ENCODE results near the gene UBL4A.
"Not testable (repeated sequence)": the region's sequence is repeated elsewhere in the genome, so short reads cannot be mapped to it uniquely, and the experiment has no call there.

Gene UBL4A

DNA sequence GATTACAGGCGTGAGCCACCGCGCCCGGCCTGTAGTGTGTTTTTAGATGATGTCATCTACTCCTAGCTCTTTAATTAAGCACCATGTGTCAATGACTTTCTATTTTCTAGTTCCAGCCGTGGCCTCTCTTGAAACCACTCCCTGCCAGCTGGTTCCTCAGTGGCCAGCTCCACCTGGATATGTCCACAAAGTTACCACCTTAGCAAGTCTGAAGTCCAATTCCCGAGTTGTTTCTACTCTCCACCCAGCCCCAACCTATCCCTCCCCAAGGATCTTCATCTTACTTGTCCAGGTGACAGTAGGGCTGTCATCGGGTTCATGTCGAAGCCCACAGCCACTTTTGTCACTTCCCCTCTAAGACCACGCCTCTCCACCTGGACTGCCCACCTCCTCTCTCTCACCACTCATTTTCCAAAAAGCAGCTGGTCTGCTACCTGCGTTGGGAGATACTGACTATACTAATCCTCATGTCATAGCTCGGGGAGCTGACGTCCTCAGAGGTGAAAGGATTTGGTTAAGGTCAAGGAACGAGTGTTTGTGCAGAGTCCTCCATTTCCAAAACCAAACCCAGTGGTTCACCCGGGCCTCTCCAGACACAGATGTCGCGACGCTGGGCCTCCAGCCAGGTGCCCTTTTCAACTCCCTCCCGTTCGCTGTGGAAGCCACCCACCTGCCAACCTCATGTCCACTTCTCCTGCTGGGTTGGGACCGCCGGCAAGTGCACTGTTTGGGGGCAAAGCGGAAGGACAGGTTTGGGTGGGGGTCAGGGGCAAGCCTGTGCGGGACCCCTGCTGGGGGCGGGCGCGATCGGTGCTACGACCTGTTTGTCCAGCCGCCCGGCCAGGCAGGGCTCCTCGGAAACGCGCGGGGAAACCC, 28.9 kb upstream of the UBL4A start:
- Mint-ChIP-seq H3K4me3 (peak overlapping the region; percentile 81), H3K27ac (peak overlapping the region; percentile 84), H3K36me3 (peaks cover 13% of the 10 kb centered on the region), H3K4me1 (peaks cover 16% of the 10 kb centered on the region), H3K9me3 (no peaks in the 10 kb centered on the region)
- ATAC-seq (peak; percentile 22), DNase-seq (ENCODE audit: low spot score in 2 of 2) (peak in 1 of 2 donors; percentile 54)

DNA sequence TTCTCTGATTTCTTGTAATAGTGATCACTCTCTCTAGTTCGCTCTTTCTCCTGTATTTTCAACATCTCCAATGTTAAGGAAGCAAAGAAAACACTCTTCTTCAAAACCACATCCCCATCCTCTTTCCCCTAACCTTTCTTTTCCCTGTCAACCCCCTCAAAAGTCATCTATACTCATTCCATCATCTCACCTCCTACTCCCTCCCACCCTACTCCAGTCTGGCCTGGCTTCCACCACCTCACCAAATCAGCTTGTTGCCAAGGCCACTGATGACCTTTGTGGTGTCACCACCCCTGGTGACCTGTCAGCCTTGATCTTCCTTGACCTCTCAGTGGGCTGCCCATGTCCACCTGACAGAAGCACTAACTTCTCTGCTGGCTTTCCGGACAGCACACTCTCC, 27.3 kb upstream of the UBL4A start:
- H3K27ac Mint-ChIP-seq: peak overlapping the region; percentile 80
- no peaks in the 10 kb centered on the region for H3K9me3 Mint-ChIP-seq
- peaks cover 23% of the 10 kb centered on the region for H3K4me1 Mint-ChIP-seq

DNA sequence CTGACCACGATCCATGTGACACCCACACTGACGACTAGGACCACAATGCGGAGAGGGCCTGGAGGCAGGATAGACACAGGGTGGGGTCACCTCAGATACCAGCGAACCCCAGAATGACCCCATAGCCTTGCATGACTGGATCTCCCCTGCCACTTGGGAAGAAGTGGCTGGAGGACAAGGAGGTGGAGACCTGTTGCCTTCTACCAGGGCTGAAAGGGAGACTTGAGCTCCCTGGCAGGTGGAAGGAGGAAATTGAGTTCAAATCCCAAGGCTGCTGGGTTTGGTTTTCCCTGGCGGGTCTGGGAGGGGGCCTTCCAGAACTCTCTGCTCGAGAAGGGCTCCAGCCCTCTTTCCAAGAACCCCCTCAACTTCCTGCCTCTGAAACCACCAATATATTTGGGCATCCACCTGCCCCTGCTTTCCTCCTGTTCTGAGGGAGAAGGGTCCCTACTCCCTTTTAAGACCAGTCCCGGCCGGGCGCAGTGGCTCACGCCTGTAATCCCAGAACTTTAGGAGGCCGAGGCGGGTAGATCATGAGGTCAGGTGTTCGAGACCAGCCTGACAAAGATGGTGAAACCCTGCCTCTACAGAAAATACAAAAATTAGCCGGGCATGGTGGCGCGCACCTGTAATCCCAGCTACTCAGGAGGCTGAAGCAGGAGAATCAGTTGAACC, 26.6 kb upstream of the UBL4A start:
- no peaks in the 10 kb centered on the region for H3K9me3 Mint-ChIP-seq
- DNase-seq (ENCODE audit: low spot score in 2 of 2) (no peak), ATAC-seq (no peak)
- H3K4me3 Mint-ChIP-seq: peak overlapping the region; percentile 45
- peak overlapping the region; percentile 80 for H3K27ac Mint-ChIP-seq
- peaks cover 32% of the 10 kb centered on the region for H3K36me3 Mint-ChIP-seq
- peaks cover 27% of the 10 kb centered on the region for H3K4me1 Mint-ChIP-seq

More for the DNA sequence above, 27.3 kb upstream of the UBL4A start:
- H3K36me3 Mint-ChIP-seq: peaks cover 27% of the 10 kb centered on the region
- no peak for DNase-seq (ENCODE audit: low spot score in 2 of 2)
- peak overlapping the region; percentile 45 for H3K4me3 Mint-ChIP-seq
- no peak for ATAC-seq

- no peak for ATAC-seq
- peaks cover 38% of the 10 kb centered on the region for H3K36me3 Mint-ChIP-seq
- peaks cover 26% of the 10 kb centered on the region for H3K4me1 Mint-ChIP-seq
- H3K27ac Mint-ChIP-seq: peak overlapping the region; percentile 81
- no peak for DNase-seq (ENCODE audit: low spot score in 2 of 2)
- no peaks in the 10 kb centered on the region for H3K9me3 Mint-ChIP-seq
- no peak overlapping the region for H3K4me3 Mint-ChIP-seq
These were observed 25.3 kb upstream of the UBL4A start for GRCh38 chrX:154511761-154512160.

GRCh38 chrX:154509455-154509854, 23.0 kb upstream of the UBL4A start:
- Mint-ChIP-seq H3K9me3 (no peaks in the 10 kb centered on the region), H3K4me1 (peaks cover 20% of the 10 kb centered on the region), H3K27ac (no peak overlapping the region), H3K4me3 (no peak overlapping the region), H3K36me3 (peaks cover 49% of the 10 kb centered on the region)
- DNase-seq (ENCODE audit: low spot score in 2 of 2) (no peak), ATAC-seq (no peak)

DNA sequence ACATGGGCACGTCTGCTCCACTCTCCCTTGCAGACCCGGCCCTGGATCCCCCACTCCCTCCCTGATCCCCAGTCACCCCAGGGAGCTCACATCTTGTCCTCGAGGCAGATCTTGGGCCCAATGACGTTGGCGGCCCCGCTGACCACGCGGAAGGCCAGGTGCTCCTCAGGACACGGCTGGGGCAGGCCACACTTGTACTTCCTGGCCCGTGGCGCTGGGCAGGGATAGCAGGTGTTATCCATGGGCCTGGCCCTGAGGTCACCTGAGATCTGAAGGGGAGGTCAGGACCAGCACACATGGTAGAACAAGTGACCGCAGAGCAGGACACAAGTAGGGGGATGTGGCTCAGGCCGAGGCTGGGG, 21.9 kb upstream of the UBL4A start:
- ATAC-seq (no peak), DNase-seq (ENCODE audit: low spot score in 2 of 2) (no peak)
- H3K27ac Mint-ChIP-seq: no peak overlapping the region

DNA sequence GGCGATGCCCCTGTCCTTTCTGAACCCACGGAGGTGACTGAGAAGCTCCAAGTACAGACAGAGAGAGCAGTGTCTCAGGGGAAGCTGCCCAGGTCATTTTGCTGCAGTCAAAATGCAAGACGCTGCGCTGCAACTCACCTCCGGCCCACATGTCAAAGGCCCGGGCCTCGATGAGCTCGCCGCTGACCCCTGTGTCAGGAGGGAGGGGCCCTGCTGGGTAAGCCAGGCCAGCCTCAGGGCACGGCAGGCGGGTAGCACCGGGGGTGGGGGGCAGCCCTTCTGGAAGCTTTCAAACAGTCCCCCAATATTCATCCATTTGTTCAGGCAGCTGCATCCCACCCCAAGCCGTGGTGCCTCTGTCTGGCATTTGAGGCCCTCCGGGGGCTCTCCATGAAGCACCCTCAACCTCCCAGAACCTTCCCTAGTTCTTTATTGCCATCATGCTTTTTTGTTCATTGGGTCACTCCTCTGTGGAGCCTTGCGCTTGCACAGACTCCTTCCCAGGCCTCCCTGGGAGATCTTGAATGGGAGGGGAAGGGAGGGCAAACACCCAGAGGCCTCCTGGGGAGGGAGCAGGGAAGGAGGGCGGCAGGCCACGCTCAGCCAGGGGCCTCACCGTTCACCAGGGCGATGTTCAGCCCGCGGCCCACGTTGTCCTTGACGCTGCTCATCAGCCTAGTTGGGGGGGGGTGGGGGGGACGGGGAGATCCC, 21.4 kb upstream of the UBL4A start:
- no peak overlapping the region for H3K4me3 Mint-ChIP-seq
- no peak for ATAC-seq
- no peaks in the 10 kb centered on the region for H3K9me3 Mint-ChIP-seq
- H3K27ac Mint-ChIP-seq: no peak overlapping the region
- peaks cover 49% of the 10 kb centered on the region for H3K36me3 Mint-ChIP-seq
- DNase-seq (ENCODE audit: low spot score in 2 of 2): no peak
- peaks cover 10% of the 10 kb centered on the region for H3K4me1 Mint-ChIP-seq

More for the DNA sequence above, 21.9 kb upstream of the UBL4A start:
- Mint-ChIP-seq H3K4me1 (peaks cover 11% of the 10 kb centered on the region), H3K9me3 (no peaks in the 10 kb centered on the region), H3K36me3 (peaks cover 49% of the 10 kb centered on the region), H3K4me3 (no peak overlapping the region)

- DNase-seq (ENCODE audit: low spot score in 2 of 2): no peak
- no peaks in the 10 kb centered on the region for H3K9me3 Mint-ChIP-seq
These were observed 20.3 kb upstream of the UBL4A start for GRCh38 chrX:154506483-154507332.

DNA sequence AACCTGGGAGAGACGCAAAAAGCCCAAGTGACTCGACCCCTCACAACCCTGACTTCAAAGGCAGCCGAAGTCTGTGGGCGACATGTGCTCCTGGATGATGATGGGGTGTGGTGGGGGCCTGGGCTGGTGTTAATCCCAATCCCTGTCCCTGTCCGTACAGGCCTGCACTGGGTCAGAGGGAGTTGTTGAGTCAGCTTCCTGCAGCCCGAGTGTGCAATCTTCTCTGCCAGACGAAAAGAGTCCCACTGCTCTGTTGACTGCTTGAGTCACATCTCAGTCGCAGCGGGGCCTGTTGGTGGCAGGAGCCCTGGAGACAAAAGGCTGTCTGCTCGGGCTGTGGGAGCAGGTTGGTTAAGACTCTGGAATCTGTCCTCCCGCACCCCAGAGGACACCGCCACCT, 19.3 kb upstream of the UBL4A start:
- DNase-seq (ENCODE audit: low spot score in 2 of 2): no peak
- no peak for ATAC-seq
- Mint-ChIP-seq H3K4me1 (peaks cover 10% of the 10 kb centered on the region), H3K27ac (no peak overlapping the region), H3K36me3 (peaks cover 45% of the 10 kb centered on the region), H3K4me3 (no peak overlapping the region), H3K9me3 (no peaks in the 10 kb centered on the region)

More at GRCh38 chrX:154506483-154507332, 20.3 kb upstream of the UBL4A start:
- ATAC-seq: no peak
- Mint-ChIP-seq H3K36me3 (peaks cover 49% of the 10 kb centered on the region), H3K4me1 (peaks cover 10% of the 10 kb centered on the region), H3K27ac (no peak overlapping the region), H3K4me3 (no peak overlapping the region)

GRCh38 chrX:154502989-154503388, 16.6 kb upstream of the UBL4A start:
- Mint-ChIP-seq H3K36me3 (peaks cover 21% of the 10 kb centered on the region), H3K4me1 (no peaks in the 10 kb centered on the region), H3K4me3 (no peak overlapping the region), H3K27ac (no peak overlapping the region), H3K9me3 (no peaks in the 10 kb centered on the region)
- no peak for DNase-seq (ENCODE audit: low spot score in 2 of 2)
- ATAC-seq: peak; percentile 26

DNA sequence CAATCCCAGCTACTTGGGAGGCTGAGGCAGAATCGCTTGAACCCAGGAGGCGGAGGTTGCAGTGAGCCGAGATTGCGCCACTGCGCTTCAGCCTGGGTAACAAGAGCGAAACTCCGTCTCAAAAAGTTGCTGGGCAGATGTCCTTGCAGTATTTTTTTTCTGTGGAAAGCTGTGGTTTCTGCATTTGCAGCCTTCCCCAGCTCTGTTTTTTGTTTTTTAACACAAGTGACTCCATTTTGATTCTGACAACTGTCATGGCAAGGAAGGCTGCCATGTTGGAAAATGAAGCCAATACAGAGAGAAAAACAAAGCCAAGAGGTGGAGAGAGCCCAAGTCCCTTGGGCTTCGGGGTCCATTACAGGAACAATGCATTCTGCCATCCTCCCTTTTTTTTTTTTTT, 15.7 kb upstream of the UBL4A start:
- Mint-ChIP-seq H3K4me1 (no peaks in the 10 kb centered on the region), H3K36me3 (peaks cover 16% of the 10 kb centered on the region), H3K9me3 (no peaks in the 10 kb centered on the region), H3K4me3 (no peak overlapping the region), H3K27ac (no peak overlapping the region)
- ATAC-seq (no peak), DNase-seq (ENCODE audit: low spot score in 2 of 2) (no peak)

- H3K9me3 Mint-ChIP-seq; H3K4me3 Mint-ChIP-seq; H3K27ac Mint-ChIP-seq; ATAC-seq; DNase-seq (ENCODE audit: low spot score in 2 of 2); H3K4me1 Mint-ChIP-seq: not testable (repeated sequence)
- H3K36me3 Mint-ChIP-seq: peaks cover 16% of the 10 kb centered on the region
These were observed 15.0 kb upstream of the UBL4A start for GRCh38 chrX:154501423-154501822.

- H3K27ac Mint-ChIP-seq; H3K4me3 Mint-ChIP-seq; DNase-seq (ENCODE audit: low spot score in 2 of 2); H3K36me3 Mint-ChIP-seq; H3K9me3 Mint-ChIP-seq; H3K4me1 Mint-ChIP-seq; ATAC-seq: not testable (repeated sequence)
These were observed 10.2 kb upstream of the UBL4A start for GRCh38 chrX:154496591-154497137.

DNA sequence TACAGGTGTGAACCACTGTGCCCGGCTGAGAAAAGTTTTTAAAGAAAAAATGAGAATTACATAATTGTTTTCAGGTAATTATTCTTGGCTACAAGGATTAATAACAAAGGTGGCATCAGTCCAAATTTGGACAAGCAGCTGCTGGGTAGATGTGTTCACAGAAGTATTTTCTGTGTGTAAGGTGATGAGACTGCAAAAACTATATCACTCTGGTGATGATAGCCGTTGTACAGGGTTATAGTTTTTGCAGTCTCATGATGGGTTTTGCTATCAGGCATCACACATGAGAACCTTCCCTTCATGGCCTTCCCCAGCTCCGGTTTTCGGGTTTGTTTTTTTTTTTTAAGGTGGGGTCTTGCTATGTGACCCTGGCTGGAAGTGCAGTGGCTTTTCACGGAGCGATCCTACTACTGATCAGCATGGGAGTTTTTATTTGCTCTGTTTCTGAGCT, 9.1 kb upstream of the UBL4A start:
- Mint-ChIP-seq H3K9me3 (no peaks in the 10 kb centered on the region), H3K4me3 (no peak overlapping the region), H3K4me1 (peaks cover 9% of the 10 kb centered on the region), H3K27ac (no peak overlapping the region), H3K36me3 (no peaks in the 10 kb centered on the region)
- DNase-seq (ENCODE audit: low spot score in 2 of 2) (no peak), ATAC-seq (no peak)
